GM18505 (cell line): ENCODE measurements around the gene CTXN1.
"Not testable (repeated sequence)": the region's sequence is repeated elsewhere in the genome, so short reads cannot be mapped to it uniquely, and the experiment has no call there.

ENCODE experiments used
- ATAC-seq: cut with Tn5 transposase; IDR thresholded peaks from one replicate; pipeline ENCODE4 v1.9.1; 2021; ENCODE audit not compliant: unreplicated experiment
- POLR2A ChIP-seq: IDR thresholded peaks from 4 replicates; pipeline ENCODE4 v1.6.1; 2011; ENCODE audit warnings: borderline replicate concordance; ENCODE audit not compliant: insufficient read depth, insufficient read length; ENCODE audit errors: extremely low read depth

The CTXN1 gene

DNA sequence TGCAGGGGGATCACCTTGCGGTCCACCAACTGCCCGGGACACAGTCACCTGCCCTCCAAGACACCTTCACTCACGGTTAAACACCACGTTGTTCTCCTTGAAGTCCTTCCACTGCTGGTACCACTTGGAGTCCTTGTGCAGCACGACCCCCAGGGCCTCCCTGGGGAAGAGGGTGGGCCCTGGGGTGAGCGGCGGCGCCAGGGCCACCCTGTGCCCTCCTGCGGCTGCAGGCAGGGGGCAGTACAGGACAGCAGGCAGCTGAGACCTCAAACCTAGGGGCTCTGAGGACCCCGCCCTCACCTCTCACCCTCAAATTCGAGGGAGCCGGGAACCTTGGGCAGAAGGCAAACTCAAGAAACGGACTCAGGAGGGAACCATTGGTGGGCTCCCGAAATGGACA lies 7.5 kb upstream of the CTXN1 start:
- TF ChIP-seq POLR2A: no peak
- ATAC-seq: no peak

DNA sequence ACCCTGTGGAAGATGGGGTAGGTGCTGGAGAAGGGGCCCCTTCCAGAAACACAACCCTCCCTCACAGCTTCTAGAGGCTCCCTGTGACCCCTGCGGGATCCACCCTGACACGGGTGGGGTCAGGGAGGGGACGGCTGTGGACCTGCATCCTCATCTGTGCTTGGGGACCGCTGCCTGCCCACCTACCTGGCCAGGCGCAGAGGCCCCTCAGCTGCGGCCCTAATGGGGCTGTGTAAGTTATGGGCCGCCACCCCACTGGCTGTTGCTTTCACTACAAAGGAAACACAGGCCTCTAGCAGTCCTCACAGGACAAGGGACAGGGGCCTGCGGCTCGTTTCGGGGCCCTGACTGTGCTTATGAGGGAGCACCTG lies 7.0 kb upstream of the CTXN1 start:
- ATAC-seq: no peak
- no peak for TF ChIP-seq POLR2A

DNA sequence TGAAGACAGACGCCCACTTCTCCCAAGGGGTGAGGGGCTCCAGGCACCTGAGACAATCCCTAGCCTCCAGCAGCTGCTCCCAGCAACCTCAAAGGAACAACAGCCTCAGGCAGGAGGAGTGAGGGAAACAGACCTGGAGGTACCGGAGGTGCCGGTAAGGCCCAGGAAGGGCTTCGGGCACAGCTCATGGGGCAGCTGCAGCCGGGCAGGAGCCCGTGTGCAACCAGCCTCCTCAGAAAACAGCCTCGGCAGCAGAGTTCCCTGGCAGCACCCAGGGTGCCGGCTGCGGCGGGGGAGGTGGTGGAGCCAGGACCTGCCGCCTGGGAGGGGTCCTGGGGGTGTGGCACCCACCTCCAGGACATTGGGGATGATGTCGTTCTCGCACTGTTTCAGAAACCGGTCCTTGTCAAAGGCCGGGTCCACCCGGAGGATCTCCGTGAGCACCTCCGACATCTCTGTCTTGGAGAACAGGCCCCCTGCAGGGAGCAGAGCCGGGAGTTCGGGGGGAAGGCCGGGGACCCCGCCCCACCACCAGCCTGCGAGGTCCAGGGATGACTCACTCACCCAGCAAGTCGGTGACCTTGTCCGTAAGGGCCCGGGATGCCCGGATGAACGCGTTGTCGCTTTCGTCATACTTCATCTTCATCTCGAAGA lies 6.5 kb upstream of the CTXN1 start:
- no peak for ATAC-seq
- no peak for TF ChIP-seq POLR2A

DNA sequence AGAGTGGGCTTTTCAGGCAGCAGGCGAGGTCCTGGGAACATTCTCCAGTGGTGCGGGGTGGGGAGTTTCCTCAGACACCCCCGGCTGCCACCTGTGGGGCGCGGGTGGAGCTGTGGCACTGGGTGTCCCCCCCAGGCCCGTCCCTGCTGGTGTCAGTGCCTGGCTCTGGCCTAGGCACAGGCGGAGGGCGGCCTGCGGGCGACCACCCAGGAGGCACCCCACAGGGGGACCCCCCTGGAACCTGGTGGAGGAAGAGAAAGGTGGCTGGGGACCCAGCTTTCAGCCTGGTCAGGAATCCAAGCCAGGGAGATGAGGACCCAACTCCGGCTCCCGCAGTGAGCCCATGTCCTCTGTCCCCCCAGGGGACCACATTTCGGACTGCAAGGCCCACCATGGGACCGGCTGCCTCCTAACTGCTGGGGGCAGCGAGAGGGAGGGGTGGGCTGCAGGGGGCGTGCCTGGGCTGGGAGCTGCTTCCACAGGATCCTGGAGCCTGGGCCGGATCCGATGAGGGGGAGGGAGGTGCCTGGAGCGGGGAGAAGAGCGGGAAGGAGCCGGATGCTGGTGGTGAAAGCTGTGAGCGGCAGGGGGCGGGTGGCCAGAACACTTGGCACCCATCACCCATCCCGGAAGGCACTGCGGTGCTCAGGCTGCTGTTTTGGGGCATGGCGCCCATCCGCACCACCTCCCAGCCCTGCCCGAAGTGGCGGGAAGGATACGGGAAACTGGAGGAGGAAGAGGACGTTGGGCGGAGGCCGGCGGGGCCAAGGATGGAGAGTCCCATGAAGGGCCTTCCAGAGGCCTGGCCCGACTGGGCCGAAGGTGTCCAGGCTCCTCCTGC lies 5.5 kb upstream of the CTXN1 start:
- TF ChIP-seq POLR2A: no peak
- ATAC-seq: no peak

DNA sequence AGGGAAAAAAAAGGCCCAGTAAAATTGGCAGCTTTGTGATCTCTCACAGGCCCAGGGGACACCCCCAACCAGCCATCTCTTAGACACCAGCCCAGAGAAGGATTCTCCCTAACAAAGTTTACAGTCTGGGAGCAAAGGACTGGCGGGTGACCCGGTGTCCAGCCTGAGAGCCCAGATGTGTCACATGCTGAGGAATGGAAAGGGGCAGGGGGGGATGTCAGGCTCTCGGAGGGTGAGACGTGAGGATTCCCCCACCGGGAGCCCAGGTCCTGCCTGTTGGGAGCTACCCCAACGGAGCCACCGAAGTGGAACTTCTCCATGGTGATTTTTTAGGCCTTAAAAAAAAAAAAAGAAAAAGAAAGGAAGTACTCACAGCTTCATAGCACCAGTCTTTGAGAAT lies 4.8 kb upstream of the CTXN1 start:
- ATAC-seq: no peak
- no peak for TF ChIP-seq POLR2A

DNA sequence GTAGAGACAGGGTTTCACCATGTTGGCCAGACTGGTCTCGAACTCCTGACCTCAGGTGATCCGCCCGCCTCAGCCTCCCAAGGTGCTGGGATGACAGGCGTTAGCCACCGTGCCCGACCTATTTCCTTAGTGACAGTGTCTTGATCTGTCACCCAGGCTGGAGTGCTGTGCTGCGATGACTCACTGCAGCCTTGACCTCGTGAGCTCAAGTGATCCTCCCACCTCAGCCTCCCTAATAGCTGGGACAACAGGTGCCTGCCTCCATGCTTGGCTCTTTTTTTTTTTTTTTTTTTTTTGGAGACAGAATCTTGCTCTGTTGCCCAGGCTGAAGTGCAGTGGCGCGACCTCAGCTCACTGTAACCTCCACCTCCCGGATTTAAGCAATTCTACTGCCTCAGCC lies 4.1 kb upstream of the CTXN1 start:
- not testable (repeated sequence) for ATAC-seq

DNA sequence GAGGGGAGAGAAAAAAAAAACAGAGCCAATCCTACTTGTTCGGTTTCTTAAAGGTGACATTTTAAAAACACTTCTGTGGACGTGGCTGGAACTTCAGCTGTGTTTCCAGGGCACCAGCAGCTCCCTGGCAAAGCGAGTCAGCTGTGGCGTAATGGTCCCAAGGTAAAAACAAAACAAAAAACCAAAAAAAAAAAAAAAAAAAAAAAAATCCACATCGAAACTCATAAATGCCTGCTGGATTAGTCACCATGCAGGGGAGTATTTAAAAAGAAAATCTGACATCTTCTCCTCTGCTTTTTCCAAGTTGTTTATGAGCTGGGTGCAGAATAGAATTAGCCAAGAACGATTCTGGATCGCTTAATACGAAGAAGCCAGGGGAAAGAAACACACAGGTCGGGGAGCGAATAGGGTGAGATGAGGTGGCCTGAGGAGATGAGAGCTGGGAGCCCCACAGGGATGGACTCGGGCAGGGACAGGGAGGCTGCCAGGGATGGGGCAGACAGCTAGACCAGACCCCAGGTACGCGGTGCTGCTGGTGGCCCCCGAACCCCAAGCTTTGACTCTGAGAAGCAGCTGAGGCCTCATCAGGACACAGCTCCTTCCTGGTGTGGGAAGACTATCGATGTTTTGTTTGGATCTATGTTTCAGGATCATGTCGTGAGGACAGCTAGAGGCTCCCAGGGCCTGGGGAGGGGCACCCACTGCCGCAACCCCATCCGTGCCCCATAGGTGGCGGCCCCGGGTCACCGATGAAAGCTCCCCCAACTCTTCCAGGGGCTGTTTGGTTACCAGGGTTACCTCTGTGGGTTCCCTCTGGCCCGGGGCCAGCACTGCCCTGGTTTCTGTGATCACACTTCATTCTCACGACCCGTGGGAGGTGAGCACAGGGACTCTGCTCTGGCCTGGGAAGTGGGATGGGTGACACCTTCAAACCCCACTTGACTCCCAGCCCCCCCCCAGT lies 3.1 kb upstream of the CTXN1 start:
- no peak for TF ChIP-seq POLR2A
- ATAC-seq: no peak

DNA sequence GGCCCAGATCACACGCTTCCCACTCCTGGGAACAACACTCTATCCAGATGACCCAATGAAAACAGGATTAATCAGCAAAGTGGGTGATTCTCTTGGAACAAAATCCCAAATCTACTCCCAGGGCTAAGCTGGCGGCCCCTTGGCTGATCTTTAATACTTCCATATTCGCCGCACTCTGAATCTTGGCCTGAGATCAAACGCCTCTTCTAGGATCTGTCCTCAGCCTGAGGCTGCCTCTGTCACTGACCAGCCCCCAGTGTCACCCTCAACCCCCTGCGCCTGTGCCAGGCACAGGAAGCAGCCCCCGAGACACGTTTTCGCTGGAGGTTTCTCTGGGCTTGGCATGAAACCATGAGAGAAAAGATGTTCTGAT lies 2.4 kb upstream of the CTXN1 start:
- ATAC-seq: no peak
- TF ChIP-seq POLR2A: no peak

DNA sequence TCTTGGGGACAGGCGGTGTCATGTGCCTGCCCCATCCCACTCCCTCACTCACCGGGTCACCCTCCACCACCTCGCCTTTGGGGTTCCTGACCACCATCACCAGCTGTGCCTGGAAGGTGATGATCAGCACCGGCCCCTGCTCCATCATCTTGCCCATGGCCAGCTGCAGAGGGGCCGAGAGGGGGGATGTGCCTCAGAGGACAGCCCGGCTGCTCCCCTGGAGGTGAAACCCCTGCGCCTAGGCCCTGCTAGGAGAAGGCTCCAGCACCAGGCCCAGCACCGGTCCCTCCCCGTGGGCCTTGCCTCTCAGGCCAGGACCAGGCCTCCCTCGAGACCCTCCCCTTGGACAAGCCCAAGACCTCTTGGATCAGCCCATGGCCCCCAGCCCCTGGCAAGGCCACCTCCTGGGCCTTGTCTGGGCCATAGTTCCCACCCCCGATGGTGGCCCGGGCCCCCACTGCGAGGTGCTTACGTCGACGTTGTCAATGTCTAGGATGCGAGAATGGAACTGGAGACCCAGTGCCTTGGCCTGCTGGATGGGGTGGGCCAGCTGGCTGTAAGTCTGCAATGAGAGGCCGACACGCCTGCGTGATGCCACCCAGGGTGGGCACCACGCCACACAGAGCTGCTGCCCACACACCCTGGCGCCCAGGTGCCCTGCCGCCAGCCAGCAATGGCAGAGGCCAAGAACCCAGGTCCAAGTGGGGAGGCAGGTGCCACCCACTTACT lies 1.8 kb upstream of the CTXN1 start:
- TF ChIP-seq POLR2A: no peak
- ATAC-seq: no peak

DNA sequence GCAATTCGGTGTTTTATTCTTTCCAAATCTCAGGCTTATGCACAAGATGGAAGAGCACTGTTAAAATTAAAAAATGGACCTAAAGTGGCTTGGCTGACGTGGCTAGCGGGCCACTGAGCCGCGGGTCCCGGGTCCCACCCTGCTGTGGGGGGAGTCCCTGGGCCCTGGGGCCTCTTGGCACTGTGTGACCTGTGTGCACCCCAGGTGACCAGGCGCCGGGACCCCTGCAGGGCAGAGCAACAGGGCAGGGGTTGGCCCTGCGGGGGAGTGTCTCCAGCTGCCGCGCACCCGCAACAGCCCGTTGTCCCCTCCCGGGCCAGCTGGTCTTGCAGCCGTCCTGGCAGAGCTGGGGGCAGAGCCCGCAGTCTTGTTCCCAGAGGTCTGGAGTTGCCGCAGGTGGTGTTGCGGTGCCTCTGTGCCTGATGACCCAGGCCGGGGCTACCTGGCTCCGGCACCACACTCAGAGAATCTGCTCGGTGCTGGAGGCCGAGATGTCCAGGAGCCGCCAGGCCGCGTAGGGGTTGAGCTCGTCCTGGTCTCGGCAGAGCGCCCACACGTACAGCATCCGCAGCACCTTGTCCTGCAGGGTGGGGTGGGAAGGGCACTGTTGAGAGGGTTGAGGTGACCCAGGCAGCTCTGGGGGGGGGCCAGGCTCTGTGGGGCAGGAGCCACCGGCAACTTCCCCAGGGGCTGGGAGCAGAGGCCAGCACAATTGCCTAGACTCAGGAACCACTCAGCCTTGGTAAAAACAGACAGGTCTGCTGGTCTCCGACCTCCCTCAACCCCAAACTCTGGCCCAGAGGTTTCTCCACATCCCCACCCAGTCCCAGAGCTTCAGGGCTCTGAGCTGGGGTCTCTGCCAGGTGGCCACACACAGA lies 1.0 kb upstream of the CTXN1 start:
- no peak for ATAC-seq
- no peak for TF ChIP-seq POLR2A

DNA sequence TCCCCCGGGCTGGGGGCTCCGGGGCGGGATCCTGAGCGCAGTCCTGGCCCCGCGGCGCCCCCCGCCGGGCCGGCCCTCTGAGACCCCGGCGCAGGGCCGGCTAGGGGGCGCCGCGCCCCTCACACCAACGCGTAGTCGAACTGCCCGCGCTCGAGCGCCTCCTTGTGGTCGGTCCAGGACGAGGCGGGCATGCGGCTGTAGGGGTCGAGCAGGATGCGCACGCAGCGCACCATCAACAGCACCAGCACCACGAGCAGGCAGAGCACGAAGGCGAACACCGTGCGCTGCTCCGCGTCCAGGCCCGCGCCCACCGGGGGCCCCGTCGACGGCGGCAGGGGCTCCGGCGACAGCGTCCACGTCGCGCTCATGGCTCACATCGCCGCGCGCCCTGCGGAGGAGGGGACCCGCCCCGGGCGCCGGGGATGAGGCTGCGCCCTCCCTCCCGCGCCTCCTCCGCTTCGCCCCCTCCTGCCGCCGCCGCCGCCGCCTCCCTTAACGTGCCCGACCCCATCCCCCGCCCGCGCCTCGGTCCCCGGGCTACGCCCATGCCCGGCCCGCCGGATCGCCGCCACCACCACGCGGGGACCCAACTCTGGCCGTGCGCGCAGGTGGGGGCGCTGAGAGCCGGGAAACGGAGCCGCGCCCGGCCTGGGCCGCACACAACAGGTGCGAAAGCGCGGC lies 624 bp downstream of the CTXN1 start:
- no peak for ATAC-seq
- no peak for TF ChIP-seq POLR2A
